HepG2 (cell line): ENCODE measurements around the gene RHOT2. TPM values are rescaled to one million over a fixed set of nuclear protein-coding genes. Genes with fewer than 3 reads are reported as not detected.

Experiments used
- CCDC6 ChIP-seq: sonication (generic); formaldehyde crosslinking; IDR thresholded peaks from 2 replicates; pipeline ENCODE4 v1.8.1; 2022; ENCODE audit warnings: mild to moderate bottlenecking, missing genetic modification reagents, moderate library complexity
- EZH2 ChIP-seq: conservative IDR thresholded peaks from 2 replicates; pipeline ENCODE4 v1.6.1; 2012; ENCODE audit warnings: mild to moderate bottlenecking, low read depth, low read length, moderate library complexity
- HMGXB3 ChIP-seq: sonication (generic); formaldehyde crosslinking; IDR thresholded peaks from 2 replicates; pipeline ENCODE4 v1.4.0; 2020; ENCODE audit warnings: missing genetic modification reagents, borderline replicate concordance
- HNF1A ChIP-seq, 2 experiments: sonication (generic) in 1 of 2; formaldehyde crosslinking in 1 of 2; IDR thresholded peaks; 2 replicates each; pipeline versions ENCODE4 v1.4.0 to v1.6.1; 2016 to 2020; ENCODE audit warnings: borderline replicate concordance in 1 of 2, low read depth in 1 of 2, mild to moderate bottlenecking in 1 of 2, missing genetic modification reagents in 1 of 2
- HNRNPLL ChIP-seq: fragments of 200-400 bp; formaldehyde crosslinking; IDR thresholded peaks from 2 replicates; pipeline ENCODE4 v1.6.1; 2017; ENCODE audit warnings: mild to moderate bottlenecking, low read depth, low read length; ENCODE audit not compliant: poor library complexity, severe bottlenecking
- NR3C1 ChIP-seq: sonication (generic); formaldehyde crosslinking; IDR thresholded peaks from 2 replicates; pipeline ENCODE4 v1.4.0; 2020; ENCODE audit warnings: missing genetic modification reagents
- RARA ChIP-seq: IDR thresholded peaks from 2 replicates; pipeline ENCODE4 v1.6.1; 2016; ENCODE audit warnings: missing genetic modification reagents, missing compliant biosample characterization
- SIN3A ChIP-seq: IDR thresholded peaks from 2 replicates; pipeline ENCODE4 v1.6.1; 2011; ENCODE audit warnings: low read depth, mild to moderate bottlenecking, control low read depth, low read length, borderline replicate concordance
- TAF15 ChIP-seq: fragments of 200-400 bp; formaldehyde crosslinking; IDR thresholded peaks from one replicate; pipeline ENCODE4 v1.6.1; 2018; ENCODE audit warnings: mild to moderate bottlenecking, low read depth, low read length; ENCODE audit not compliant: poor library complexity, severe bottlenecking
- TP53 ChIP-seq: sonication (generic); formaldehyde crosslinking; conservative IDR thresholded peaks from 2 replicates; pipeline ENCODE4 v1.4.0; 2020; ENCODE audit warnings: missing genetic modification reagents
- YY1 ChIP-seq: IDR thresholded peaks from 2 replicates; pipeline ENCODE4 v1.6.1; 2011; ENCODE audit warnings: low read length, low read depth, moderate library complexity, mild to moderate bottlenecking; ENCODE audit not compliant: insufficient read depth, insufficient replicate concordance
- ZBTB10 ChIP-seq: sonication (generic); formaldehyde crosslinking; IDR thresholded peaks from 2 replicates; pipeline ENCODE4 v1.4.0; 2020; ENCODE audit warnings: missing genetic modification reagents, borderline replicate concordance
- ZBTB8A ChIP-seq: sonication (generic); formaldehyde crosslinking; IDR thresholded peaks from 2 replicates; pipeline ENCODE4 v1.4.0; 2020; ENCODE audit warnings: mild to moderate bottlenecking, low read depth, missing genetic modification reagents, borderline replicate concordance
- ZFX ChIP-seq: sonication (generic); formaldehyde crosslinking; IDR thresholded peaks from 2 replicates; pipeline ENCODE4 v1.4.0; 2020; ENCODE audit warnings: mild to moderate bottlenecking, low read depth, missing genetic modification reagents, moderate library complexity
- ZNF335 ChIP-seq: sonication (generic); formaldehyde crosslinking; IDR thresholded peaks from 2 replicates; pipeline ENCODE4 v1.4.0; 2020; ENCODE audit warnings: missing genetic modification reagents
- polyA plus RNA-seq, 8 experiments: library from polyadenylated mRNA; depleted of rRNA in 3 of 8; stranded (reverse) in 7 of 8; unstranded in 1 of 8; fragments of >200 nt; fragmentation: Illumina TruSeq in 4 of 8; extraction: Trizol in 4 of 8; gene quantifications; 2 replicates each; pipeline versions ENCODE4 v1.2.1 to v1.2.3, GENCODE V29; 2011 to 2016; ENCODE audit warnings: low read depth in 4 of 8, missing spikeins in 1 of 8, mixed read lengths in 1 of 8; ENCODE audit not compliant: insufficient read depth in 1 of 8
- total RNA-seq, 5 experiments: library from RNA; depleted of rRNA; stranded (reverse); fragments of >200 nt; fragmentation: Illumina TruSeq; extraction: Trizol; gene quantifications; 2 replicates each; pipeline ENCODE4 v1.2.3, GENCODE V29; 2016; ENCODE audit warnings: low read depth in 1 of 5

The RHOT2 gene
- total and polyA plus RNA-seq, 2 of the 13 experiments (the other 11 are each of a cell fraction or from before 2014, with no cell fraction given), result 63.6 to 76.9 TPM

- TF ChIP-seq HNF1A (IDR thresholded peaks at IDR 0.05; ENCODE audit: low read depth), result no peak
- TF ChIP-seq HNF1A (CRISPR knock-in tag; IDR thresholded peaks at IDR 0.05; ENCODE audit: borderline replicate concordance), result 0 out of 2 replicates have a peak, but pooled peaks have one; percentile 29
- TF ChIP-seq NR3C1, result no peak
- no peak for TF ChIP-seq ZBTB8A (CRISPR knock-in tag)
- TF ChIP-seq ZNF335 (CRISPR knock-in tag), result no peak
- no peak for TF ChIP-seq TAF15
- TF ChIP-seq YY1, result peak; percentile 10
- no peak for TF ChIP-seq ZBTB10 (CRISPR knock-in tag)
- TF ChIP-seq TP53 (CRISPR knock-in tag), result peak; percentile 73; the same call in 1 of the 2 replicates
- peak; percentile 81 for TF ChIP-seq ZFX
- no peak for TF ChIP-seq EZH2
- peak; percentile 4; the same call in 1 of the 2 replicates for TF ChIP-seq SIN3A
- TF ChIP-seq RARA, result no peak
- no peak for TF ChIP-seq HNRNPLL
- 0 out of 2 replicates have a peak, but pooled peaks have one; percentile 43 for TF ChIP-seq CCDC6
- TF ChIP-seq HMGXB3 (CRISPR knock-in tag), result no peak
These were observed 37.6 kb upstream of the RHOT2 start (continued) for GRCh38 chr16:630249-630814.
